ENCODE data around the gene HMX1. TPM values are rescaled to one million over a fixed set of nuclear protein-coding genes. Genes with fewer than 3 reads are reported as not detected.

HMX1 gene
- total RNA-seq, 1 experiment from 2014 or later = not detected

DNA sequence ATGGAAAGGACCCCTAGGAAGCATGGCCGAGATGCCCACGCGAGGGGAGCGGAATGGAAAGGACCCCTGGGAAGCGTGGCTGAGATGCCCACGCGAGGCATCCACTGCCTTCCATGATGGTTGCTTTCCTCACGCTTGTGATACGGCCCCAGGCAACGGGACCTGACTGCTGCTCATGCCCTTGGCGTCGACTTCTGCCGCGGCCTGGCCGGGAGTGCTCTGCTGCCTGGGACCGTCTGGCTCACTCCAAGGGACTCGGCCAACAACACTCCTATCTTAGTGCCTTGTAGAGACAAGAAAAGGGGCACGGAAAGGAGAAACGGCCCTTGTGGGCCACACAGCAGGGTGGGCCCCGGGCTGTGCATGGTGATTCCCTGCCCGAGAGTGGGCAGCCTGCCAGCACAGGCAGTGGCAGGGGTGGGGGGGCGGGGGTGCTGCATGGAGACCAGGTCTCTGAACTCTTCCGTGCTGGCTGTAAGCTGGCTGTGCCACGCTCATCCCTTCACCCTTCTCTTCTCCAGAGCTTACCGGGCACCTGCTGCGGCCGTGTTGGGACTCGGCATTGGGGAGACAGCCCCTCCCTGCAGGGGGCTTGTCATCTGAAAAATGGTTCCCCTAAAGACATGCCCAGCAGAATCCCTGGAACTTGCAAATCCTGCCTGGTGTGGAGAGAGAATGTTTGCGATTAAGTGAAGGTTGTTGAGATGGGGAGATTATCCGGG, 38.6 kb upstream of the HMX1 start:
- no peak for DNase-seq (ENCODE audit: low read depth)

DNA sequence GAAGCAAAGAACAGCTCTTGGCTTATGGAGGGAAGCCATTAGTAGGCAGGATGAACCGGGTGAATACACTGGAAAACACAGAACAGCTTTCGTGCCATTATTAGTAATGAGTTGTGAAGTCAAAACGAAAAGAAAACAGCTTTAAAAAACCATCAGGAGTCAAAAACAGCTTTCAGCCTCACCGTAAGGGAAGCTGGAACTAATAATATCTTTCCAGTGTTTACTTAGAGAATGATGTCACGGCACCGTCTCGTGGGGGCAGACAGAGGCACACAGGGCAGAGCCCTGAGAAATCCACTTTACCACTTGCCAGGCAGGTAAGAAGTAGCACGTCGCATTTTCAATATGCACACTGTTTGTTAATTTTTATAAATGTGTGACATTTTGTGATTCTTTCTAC, 37.9 kb upstream of the HMX1 start:
- DNase-seq (ENCODE audit: low read depth) = no peak

DNA sequence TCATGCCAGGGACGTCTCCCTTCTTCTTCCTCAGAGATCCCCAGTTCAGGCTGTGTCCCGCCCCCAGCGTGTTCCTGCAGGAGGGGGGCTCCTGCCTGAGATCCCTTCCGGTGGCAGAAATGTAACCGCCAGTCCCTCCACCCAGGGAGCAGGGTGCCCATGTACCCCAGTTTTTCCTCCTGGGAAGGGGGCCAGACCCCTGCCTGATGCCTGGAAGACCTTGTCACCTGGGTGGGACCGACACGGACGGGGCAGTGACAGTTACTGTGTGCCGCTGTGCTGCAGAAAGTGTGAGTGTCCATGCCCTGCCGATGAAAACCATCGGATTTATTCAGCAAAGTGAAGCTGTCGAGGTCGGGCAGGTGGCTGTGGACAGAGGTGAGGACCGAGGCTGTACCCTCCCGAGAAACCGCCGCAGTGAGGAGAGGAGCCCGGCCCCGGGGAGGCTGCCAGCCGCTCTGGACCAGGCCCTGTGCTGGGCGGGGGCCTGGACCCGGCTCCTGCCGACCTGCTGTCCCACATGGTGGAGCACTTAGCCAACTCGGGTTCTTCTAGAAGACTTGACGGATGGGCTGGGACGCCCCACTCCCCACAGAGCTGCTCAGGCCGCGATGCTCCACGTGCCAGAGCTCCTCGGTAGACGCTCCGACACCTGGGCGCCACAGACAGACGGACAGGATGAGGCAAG, 36.7 kb upstream of the HMX1 start:
- no peak for DNase-seq (ENCODE audit: low read depth)

DNA sequence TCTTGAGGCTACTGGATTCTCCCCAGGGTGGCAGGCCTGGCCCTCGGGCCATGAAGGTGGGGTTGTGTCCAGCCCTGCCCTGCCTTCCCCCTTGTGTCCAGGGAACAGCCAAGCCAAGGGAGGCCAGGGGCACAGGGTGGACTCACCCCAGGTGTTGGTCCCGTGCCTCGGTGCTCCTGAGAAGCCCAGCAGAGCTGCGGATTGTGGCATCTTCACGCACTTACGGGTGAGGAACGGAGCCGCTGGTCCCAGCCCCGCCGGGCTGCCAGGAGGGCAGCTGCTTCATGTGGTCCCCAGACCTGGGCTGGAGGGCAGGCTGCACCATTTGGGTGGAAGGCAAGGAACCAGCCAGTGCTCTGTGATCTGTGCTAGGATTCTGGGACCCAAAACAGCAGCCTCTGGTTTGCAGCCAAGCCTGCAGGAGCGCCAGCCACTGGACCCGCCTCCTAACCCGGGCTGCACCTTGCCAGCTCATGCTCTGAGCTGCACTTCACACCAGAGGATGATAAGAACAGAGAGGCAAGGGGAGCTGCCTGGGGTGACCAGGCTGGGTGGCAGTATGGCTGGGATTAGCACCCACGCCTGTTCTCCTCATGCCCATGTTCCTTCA, 36.1 kb upstream of the HMX1 start:
- DNase-seq (ENCODE audit: low read depth) = no peak

DNA sequence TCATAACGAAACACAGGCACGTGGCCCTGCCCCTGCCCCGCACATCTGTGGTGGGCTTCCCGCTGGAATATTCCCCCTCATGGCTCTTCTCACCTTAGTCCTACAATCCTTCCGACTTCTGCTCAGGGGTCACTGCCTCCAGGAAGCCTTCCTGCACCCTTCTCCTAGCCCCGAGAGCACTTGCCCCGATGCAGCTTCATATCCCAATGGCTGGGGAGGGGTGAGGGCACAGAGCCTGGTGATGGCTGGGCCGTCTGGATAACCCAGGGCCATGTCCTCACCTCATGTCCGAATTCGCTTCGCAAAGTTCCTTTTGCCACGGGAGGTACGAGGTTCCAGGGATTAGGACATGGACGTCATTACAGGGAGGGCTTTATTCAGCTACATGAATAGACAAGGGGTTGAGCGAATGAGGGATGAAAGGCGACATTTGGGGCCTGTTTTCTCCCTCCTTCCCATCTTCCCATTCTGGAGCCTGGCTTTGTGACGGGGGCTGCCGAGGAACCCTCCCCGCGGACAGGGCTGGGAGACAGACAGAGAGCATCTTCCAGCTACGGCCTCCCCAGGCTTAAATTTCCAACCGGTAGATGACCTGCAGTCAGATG, 35.5 kb upstream of the HMX1 start:
- DNase-seq (ENCODE audit: low read depth) = no peak

DNA sequence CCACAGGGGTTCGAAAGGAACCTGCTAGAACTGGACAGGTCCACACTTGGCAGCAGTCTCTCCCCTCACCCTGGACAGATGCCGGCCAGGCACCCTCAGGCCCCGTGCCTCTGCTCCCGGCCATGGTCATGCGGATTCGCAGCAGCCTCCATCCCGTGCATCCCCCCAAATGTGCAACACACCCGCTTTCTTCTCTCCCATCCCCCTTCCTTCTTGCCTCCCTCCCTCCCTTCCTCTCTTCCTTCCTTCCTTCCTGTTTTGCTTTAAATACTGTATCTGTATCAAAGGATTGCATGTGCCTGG, 35.0 kb upstream of the HMX1 start:
- DNase-seq (ENCODE audit: low read depth) = no peak

DNA sequence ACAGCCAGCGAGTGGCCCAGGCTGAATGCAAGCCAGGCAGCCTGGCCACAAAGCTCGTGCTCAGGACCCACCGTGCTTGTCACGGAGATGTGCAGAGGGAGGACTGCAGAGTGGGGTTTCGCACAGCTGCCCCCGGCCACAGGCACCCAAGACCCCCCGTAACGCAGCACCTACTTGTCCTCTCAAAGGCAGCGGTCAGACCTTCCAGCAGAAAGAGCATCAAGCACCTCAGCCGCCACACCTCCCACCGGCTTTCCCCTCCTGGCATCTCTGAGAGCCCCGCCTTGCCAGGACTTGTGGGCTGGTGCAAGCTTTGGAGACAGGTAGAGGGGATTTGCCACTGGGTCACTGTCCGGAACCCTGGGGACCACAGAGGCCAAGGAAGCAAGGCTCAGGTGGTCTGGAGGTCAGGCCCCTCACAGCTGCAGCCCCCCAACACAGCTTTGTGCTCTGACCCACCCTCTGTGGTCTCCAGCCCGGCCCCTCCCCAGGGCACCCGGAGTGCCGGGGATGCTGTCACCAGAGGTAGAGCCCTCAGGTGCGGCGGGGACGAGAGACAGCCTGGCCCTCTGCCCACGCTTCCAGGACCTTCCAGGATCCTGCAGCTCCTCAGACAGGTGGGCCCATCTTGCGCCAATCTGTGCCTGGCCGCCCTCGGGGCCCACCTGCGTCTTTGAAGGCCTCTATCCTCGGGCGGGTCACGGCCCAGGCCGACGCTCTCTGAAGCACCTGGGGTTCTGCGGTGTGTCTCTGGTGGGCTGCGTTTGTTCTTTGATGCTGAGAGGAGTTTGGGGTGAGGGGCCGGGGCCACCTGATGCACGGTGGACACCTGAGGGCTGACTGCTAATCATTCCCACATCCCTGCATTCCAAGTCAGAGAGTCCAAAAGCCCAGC, 34.4 kb upstream of the HMX1 start:
- DNase-seq (ENCODE audit: low read depth) = no peak

DNA sequence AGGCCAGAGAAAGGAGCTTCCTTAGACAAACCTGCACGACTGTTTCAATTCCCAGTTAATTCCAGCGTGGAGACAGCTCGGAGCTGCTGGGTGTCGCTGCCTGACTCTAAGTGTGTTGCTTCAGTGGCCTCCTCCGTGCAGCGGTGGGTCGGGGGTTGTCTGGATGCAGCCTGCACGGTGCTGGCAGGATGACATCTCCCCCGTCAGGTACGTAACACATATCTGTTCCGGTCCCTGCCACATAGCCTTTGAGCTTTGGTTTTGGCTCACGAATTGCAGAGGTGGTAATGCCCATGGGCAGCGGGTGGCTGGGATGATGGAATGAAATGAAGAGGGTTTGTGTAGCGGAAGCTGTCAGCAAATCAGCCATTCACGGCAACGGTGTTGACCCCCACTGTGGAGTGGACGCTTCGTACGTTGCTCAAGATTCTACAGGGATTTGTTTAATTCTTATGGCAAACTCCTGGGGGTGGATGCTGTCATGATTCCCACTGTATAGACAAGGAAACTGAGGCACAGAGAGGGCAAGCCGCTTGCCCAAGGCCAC, 33.7 kb upstream of the HMX1 start:
- DNase-seq (ENCODE audit: low read depth) = no peak

DNA sequence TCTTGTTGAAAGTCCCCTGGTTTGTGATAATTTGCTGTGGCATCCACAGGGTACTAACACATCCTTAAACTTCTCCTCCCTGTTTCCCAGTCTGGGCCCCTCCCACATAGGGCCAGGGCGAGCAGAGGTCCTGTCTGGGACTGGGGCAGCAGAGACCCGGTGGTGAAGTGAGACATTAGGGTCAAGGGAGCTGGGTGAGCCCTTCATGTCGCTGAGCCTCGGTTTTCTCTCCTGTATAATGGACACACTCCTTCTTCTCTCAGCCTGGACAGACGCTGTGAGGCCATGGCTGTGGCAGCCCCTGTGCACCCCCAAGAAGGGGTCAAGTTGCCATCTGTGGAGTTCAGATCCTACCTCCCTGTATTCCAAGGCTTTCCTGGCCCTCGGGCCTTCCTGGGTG, 33.0 kb upstream of the HMX1 start:
- DNase-seq (ENCODE audit: low read depth) = no peak

DNA sequence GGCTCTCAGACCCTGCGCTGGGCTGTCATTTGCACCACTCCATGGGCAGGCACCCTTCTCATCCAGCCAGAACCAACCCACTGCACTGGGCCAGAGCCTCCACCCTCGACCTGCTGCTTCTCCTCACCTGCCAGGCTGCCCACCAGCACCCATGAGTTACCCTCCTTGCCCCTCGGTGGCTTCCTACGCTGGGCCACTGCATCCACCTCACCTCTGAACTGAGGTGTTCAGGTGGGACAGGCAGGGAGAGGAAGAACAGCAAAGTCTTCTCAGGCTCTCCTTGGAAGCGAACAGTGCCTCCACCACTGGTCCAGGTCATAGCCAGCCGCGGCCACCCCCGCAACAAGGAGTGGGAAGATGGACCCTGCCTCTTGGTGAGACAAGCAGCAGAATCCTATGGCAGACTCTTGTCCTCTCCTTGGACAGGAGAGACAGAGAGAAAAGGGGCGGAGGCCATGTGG, 32.4 kb upstream of the HMX1 start:
- DNase-seq (ENCODE audit: low read depth) = no peak

DNA sequence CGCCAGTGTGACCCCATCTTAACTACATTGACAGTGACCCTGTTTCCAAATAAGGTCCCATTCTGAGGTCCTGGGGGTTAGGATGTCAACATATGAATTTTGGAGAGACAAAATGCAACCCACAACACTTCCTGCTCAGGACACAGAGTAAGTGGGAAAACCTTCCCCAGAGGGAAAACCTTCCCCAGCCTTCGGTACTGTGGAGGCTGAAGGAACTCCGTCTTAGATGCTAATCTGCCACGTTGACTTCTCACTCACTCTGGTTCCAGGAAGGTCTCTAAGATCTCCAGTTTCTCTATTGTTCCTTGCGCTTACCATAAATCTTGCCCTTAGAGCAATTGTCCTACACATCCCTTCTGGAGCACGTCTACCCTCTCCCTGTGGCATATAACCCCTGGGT, 29.7 kb upstream of the HMX1 start:
- DNase-seq (ENCODE audit: low read depth) = no peak

DNA sequence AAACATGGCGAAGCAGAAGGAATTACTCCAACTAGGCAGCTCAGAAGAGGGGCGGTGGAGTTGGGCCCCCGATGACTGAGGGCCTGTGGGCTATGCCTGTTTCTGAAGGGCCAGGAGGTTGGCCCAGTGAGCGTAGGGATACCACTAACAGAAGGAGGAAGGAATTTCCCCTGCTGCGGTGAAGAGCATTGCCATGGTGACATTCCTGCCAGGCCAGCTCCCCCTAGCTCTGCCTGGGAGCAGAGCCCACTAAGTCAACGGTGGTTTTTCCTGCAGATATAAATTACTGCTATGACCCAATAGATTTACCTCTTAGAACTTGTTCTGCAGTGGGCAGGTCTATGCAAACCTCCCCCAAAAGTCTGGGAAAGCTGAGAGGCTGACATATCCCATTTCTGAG, 28.9 kb upstream of the HMX1 start:
- DNase-seq (ENCODE audit: low read depth) = no peak

DNA sequence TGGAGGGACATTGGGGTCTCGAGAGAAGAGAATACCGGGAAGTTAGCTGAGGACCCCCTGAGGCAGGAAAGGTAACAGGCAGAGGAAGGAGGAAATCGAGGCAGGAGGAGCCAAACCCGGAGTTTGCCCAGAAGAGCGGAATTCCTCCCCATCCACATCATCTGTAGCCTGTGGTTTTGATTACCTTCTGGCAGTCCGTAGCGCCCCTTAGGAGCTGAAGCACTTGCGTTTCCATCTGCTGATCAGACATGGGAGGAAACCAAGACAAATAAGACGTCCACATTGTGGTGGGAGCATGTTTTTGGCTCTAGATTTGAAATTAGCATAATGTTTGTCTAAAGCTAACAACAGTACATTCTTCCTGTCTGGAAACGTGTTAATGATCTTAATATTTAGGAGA, 26.8 kb upstream of the HMX1 start:
- no peak for DNase-seq (ENCODE audit: low read depth)

DNA sequence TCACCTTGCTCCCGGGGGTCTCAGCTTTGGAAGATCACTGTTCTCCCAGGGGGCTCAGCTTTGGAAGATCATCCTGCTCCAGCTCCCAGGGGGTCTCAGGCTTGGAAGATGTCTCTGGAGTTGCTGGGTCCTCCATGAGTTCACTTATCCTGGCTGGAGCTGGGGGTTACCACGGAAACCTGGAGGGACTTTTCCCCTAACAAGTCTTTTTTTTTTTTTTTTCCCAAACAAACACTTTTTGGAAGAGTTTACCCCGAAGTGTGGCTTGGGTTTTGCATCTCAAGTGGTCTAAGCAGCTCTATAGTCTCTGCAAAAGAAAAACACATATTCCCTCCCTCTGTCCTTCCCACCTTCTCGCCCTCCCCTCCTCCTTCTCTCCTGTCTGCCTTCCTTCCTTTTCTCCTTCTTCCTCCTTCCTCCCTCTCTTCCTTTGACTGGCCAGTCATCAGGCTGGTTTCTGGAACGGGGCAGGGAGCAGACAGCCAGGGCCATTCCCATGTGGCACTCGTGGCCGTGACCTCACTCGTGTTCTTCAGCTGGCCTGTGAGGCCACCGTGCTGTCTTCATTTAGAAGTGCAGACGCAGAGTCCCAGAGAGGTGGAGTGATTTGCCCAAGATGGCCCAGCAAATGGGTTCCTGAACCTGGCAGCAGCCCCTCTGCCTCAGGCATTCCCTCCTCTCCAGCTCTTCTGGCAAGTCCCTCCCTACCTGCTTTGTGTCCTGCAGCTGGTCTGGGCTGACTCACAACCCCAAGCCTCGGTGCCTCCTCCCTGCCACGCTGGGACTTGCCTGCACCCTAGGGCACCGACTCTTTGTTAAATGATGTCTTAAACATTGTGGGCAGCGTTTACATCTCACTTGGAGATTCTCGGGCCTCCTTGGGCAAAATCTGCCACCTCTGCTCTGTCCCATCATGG, 25.9 kb upstream of the HMX1 start:
- no peak for DNase-seq (ENCODE audit: low read depth)

DNA sequence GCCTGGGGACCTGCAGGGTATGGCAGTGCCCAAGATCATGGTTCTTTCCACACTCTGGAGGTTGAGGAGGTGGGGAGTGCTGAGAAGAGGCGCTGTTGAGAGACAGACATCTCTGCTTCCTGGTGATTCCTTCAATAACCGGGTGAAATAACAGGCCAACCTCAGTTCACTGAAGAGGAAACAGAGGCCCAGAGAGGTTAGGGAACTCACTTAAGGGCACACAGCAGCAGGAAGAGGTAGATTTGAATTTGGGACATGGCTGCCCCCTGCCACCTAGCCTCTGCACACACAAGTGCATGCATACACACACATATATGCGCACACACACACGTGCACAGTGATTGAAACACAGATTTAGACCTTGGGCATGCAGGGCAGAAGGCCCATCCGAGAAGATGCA, 24.9 kb upstream of the HMX1 start:
- DNase-seq (ENCODE audit: low read depth) = no peak

DNA sequence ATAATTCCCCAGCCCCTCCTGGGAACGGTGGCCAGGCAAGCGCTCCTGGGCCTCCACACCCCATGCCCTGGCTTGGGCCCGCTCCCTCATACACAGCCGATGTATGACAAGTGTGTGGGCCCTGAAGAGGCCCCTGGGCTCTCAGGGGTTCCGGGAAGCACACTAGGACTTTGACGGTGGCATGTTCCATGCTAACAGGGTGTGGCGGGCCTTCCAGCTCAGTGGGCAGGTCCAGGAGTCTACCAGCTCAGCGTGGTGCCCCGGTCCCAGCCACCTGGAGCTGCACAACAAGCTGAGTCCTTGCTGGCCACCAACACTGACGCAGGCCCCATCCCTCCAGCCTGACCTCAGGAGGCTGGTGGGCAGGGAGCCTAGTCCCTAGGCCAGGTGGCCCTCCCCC, 24.4 kb upstream of the HMX1 start:
- no peak for DNase-seq (ENCODE audit: low read depth)

DNA sequence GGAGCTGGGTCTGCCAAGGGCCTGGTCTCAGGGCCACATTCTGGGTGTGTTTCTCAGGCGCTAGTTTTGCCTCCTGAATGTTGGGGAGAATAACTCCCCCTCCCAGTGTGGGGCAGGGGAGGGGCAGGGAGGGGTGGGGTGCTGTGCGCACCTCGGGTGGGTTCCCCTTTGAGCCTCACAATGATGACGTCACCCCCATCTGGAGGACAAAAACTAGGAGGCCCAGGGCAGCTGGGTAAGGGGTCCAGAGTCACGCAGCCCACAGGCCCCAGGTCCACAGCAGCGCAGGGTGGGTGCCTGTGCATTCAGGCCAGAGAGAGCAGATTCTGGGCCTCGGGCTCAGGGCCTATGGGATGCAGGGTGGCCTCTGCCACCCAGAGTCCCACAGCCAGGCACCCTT, 23.7 kb upstream of the HMX1 start:
- no peak for DNase-seq (ENCODE audit: low read depth)

DNA sequence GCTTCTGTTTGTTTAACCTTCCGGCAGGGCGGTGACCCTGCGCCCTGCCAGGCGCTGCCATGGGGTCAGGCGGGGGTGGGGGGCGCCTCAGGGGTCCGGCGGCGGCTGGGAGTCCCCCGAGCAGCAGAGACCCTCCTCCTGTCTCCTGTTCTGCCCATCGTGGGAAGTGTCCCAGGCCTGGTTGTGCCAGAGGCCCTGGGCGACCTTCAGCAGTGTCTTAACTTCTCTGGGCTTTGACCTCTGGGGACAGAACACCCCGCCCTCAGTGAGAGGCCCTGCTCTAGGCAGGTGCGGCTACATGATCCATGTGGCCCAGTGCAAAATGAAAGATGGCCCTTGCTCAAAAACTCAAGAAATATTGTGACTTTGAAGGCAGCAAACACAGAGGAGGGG, 22.8 kb upstream of the HMX1 start:
- no peak for DNase-seq (ENCODE audit: low read depth)

DNA sequence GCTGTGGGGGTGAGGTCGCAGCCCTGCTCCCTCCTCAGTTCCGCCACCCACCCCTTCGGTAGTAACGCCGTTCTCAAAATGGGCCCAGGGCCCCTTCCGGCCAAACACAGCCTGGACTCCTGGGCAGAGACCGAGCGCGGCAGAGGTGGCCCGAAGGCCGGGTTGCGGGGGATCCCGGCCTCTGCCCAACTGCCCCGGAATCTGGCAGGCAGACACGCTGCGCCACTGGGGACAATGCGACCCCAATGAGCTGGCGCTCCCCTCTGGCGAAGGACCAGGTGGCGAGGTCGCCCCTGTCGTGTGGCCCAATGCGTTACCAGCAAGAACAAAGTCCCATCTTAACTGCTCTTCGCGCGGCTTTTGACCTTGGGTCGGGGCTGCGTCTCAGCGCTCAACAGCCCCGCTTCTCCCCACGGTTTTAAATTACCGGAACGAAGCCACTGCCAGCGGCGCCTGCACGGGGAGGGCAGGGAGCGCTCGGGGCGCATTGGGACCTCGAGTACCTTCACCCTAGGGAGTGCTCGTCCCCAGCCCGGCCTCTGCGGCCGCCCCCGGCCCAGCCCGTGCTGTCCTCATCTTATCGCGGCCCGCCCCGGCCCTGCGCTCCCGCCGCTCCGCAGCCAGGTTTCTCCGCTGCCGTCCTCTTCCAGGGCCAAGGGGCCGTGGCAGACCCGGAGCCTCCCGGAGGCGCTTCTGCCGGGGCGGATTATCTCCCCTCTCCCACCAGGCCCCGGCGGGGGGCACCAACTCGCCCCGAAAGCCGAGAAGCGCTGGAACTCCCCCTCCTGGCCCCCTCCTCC, 22.2 kb upstream of the HMX1 start:
- no peak for DNase-seq (ENCODE audit: low read depth)

DNA sequence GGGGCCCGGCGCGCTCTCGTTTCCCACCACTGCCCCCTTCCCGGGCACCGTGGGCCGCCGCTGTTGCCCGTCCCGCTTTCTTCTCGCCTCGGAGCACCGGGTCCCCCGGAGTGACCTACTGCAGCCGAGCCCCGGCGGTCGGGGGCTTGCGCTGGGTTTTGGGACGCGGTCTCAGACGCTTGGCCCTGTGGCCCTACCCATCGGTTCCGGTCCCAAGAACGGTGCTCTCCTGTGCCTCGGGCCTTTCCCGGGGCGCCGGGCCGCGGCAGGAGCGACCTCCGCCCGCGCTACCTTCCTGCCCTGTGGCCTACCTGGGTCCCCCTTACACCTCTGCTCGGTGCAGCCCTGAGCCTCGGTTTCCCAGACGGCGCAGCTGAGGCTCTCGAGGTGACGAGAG, 21.6 kb upstream of the HMX1 start:
- DNase-seq (ENCODE audit: low read depth) = no peak
